GM06990 (cell line): ENCODE measurements around the gene AQP7.
"Not testable (repeated sequence)": the region's sequence is repeated elsewhere in the genome, so short reads cannot be mapped to it uniquely, and the experiment has no call there.

Source experiments
- DNase-seq: peaks from one replicate; pipeline ENCODE4 v3.0.0-alpha.2; 2011; ENCODE audit not compliant: insufficient read length; ENCODE audit errors: extremely low read depth
- H3K27me3 ChIP-seq: replicated peaks from 2 replicates; pipeline ENCODE4 v1.6.0; 2011; ENCODE audit warnings: low read length; ENCODE audit not compliant: control insufficient read depth, insufficient read depth
- H3K36me3 ChIP-seq: 2 replicates; pipeline ENCODE4 v1.5.1; 2011; ENCODE audit warnings: low read length; ENCODE audit not compliant: control insufficient read depth, insufficient read depth
- H3K4me3 ChIP-seq: replicated peaks from 2 replicates; pipeline ENCODE4 v1.5.1; 2011; ENCODE audit warnings: low read depth, mild to moderate bottlenecking, control low read depth, low read length
- CTCF ChIP-seq: IDR thresholded peaks from 2 replicates; pipeline ENCODE4 v1.5.1; 2011; ENCODE audit warnings: low read length, control low read depth, mild to moderate bottlenecking, inconsistent platforms; ENCODE audit not compliant: insufficient read depth, poor library complexity, severe bottlenecking

The AQP7 gene

DNA sequence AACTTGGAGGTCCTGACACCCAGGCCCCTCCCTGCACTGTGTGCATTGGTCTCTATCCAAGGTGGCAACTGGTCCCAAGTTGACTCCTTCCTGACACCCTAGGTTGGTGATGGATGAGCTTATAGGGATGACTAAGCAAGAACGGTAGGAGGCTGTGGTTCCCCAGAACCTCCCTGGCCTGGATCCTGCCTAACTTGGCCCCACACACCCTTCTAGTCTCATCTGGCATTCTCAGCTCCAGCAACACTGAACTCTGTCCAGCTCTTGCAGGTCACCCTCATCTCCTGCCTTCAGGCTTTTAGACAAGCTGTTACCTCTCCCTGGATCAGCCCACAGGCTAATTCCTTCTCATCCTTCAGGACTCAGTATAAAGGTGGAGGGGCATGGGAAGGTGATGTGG, 28.6 kb upstream of the AQP7 start:
- H3K27me3 ChIP-seq: peaks cover 4% of the 10 kb centered on the region; the same call in 1 of the 2 replicates
- H3K4me3 ChIP-seq: no peak overlapping the region
- no peak for TF ChIP-seq CTCF
- no peak for DNase-seq
- H3K36me3 ChIP-seq: no peaks in the 10 kb centered on the region

- Histone ChIP-seq H3K36me3 (no peaks in the 10 kb centered on the region), H3K4me3 (no peak overlapping the region), H3K27me3 (peaks cover 3% of the 10 kb centered on the region; the same call in 1 of the 2 replicates)
- no peak for TF ChIP-seq CTCF
- no peak for DNase-seq
Observed at GRCh38 chr9:33429256-33429985, 27.1 kb upstream of the AQP7 start.

DNA sequence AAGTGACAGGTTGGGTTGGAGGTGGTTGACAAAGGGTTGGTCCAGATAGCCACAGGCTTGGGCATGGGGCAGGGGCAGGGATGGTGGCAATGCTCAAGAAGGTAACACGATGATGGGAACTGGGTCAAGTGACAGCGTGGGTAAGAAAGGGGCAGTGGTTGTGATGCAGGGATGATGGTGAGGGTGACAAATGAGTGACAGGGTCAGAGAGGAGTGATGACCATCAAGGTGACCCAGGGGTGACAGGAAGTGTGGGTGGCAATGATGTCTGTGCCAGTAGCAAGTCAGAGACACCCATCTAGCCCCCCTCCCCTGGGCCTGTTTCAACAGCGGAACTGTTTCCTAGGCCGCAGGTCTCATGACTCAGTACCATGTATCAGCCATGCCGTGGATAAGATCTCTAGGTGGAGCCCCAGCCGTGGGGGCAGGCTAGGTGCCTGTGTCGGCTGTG, 24.5 kb upstream of the AQP7 start:
- Histone ChIP-seq H3K4me3 (no peak overlapping the region), H3K36me3 (no peaks in the 10 kb centered on the region), H3K27me3 (peaks cover 3% of the 10 kb centered on the region; the same call in 1 of the 2 replicates)
- no peak for DNase-seq
- no peak for TF ChIP-seq CTCF

GRCh38 chr9:33425128-33425533, 22.8 kb upstream of the AQP7 start:
- Histone ChIP-seq H3K4me3 (no peak overlapping the region), H3K36me3 (no peaks in the 10 kb centered on the region), H3K27me3 (no peaks in the 10 kb centered on the region)
- TF ChIP-seq CTCF: no peak
- no peak for DNase-seq

GRCh38 chr9:33424492-33424891, 22.1 kb upstream of the AQP7 start:
- DNase-seq, H3K36me3 ChIP-seq, H3K4me3 ChIP-seq, H3K27me3 ChIP-seq: not testable (repeated sequence)

GRCh38 chr9:33424043-33424442, 21.7 kb upstream of the AQP7 start:
- not testable (repeated sequence) for H3K36me3 ChIP-seq, DNase-seq, H3K27me3 ChIP-seq, H3K4me3 ChIP-seq
